HL-60 (cell line): ENCODE data around the gene AOPEP.

Experiments
- DNase-seq, 2 experiments: peaks; one replicate each; pipeline ENCODE4 v3.0.0-alpha.2; 2010 to 2020; ENCODE audit warnings: low read depth in 1 of 2, low spot score in 1 of 2
- H3K27ac ChIP-seq: fragments of 250-450 bp; sonication (Bioruptor Pico); replicated peaks from 2 replicates; pipeline ENCODE4 v1.5.1; 2020; ENCODE audit warnings: mild to moderate bottlenecking, moderate library complexity
- H3K27me3 ChIP-seq: fragments of 250-450 bp; sonication (Bioruptor Pico); 2 replicates; pipeline ENCODE4 v1.5.1; 2021; ENCODE audit warnings: mild to moderate bottlenecking, moderate library complexity; ENCODE audit not compliant: insufficient read depth, poor library complexity, severe bottlenecking
- H3K4me3 ChIP-seq: replicated peaks from 2 replicates; pipeline ENCODE4 v1.5.1; 2011; ENCODE audit warnings: mild to moderate bottlenecking, control low read depth, low read length; ENCODE audit not compliant: insufficient read depth
- GABPA ChIP-seq: IDR thresholded peaks from 2 replicates; pipeline ENCODE4 v1.6.1; 2012; ENCODE audit warnings: low read depth
- POLR2AphosphoS5 ChIP-seq: IDR thresholded peaks from 2 replicates; pipeline ENCODE4 v1.6.1; 2012; ENCODE audit warnings: low read depth
- SPI1 ChIP-seq: IDR thresholded peaks from 2 replicates; pipeline ENCODE4 v1.6.1; 2012; ENCODE audit warnings: low read depth, mild to moderate bottlenecking, borderline replicate concordance
- TF ChIP-seq, protein P1 (sequence below): IDR thresholded peaks from 2 replicates; pipeline ENCODE4 v1.6.1; 2012; ENCODE audit warnings: low read depth; ENCODE audit not compliant: insufficient replicate concordance
- TF ChIP-seq, protein P2 (sequence below): IDR thresholded peaks from one replicate; pipeline ENCODE4 v1.5.1; 2011; ENCODE audit warnings: low read length, control low read depth, inconsistent platforms; ENCODE audit not compliant: insufficient read depth

AOPEP gene

GRCh38 chr9:95055334-95055850 lies 328.9 kb downstream of the AOPEP start:
- Histone ChIP-seq H3K4me3 (no peak overlapping the region), H3K27ac (no peak overlapping the region), H3K27me3 (no peaks in the 10 kb centered on the region)
- DNase-seq: no peak
- TF ChIP-seq GABPA: no peak
- no peak for TF ChIP-seq POLR2AphosphoS5
- TF ChIP-seq SPI1: no peak
- TF ChIP-seq, protein P1, sequence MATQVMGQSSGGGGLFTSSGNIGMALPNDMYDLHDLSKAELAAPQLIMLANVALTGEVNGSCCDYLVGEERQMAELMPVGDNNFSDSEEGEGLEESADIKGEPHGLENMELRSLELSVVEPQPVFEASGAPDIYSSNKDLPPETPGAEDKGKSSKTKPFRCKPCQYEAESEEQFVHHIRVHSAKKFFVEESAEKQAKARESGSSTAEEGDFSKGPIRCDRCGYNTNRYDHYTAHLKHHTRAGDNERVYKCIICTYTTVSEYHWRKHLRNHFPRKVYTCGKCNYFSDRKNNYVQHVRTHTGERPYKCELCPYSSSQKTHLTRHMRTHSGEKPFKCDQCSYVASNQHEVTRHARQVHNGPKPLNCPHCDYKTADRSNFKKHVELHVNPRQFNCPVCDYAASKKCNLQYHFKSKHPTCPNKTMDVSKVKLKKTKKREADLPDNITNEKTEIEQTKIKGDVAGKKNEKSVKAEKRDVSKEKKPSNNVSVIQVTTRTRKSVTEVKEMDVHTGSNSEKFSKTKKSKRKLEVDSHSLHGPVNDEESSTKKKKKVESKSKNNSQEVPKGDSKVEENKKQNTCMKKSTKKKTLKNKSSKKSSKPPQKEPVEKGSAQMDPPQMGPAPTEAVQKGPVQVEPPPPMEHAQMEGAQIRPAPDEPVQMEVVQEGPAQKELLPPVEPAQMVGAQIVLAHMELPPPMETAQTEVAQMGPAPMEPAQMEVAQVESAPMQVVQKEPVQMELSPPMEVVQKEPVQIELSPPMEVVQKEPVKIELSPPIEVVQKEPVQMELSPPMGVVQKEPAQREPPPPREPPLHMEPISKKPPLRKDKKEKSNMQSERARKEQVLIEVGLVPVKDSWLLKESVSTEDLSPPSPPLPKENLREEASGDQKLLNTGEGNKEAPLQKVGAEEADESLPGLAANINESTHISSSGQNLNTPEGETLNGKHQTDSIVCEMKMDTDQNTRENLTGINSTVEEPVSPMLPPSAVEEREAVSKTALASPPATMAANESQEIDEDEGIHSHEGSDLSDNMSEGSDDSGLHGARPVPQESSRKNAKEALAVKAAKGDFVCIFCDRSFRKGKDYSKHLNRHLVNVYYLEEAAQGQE: no peak
- TF ChIP-seq, protein P2, sequence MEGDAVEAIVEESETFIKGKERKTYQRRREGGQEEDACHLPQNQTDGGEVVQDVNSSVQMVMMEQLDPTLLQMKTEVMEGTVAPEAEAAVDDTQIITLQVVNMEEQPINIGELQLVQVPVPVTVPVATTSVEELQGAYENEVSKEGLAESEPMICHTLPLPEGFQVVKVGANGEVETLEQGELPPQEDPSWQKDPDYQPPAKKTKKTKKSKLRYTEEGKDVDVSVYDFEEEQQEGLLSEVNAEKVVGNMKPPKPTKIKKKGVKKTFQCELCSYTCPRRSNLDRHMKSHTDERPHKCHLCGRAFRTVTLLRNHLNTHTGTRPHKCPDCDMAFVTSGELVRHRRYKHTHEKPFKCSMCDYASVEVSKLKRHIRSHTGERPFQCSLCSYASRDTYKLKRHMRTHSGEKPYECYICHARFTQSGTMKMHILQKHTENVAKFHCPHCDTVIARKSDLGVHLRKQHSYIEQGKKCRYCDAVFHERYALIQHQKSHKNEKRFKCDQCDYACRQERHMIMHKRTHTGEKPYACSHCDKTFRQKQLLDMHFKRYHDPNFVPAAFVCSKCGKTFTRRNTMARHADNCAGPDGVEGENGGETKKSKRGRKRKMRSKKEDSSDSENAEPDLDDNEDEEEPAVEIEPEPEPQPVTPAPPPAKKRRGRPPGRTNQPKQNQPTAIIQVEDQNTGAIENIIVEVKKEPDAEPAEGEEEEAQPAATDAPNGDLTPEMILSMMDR: no peak

DNA sequence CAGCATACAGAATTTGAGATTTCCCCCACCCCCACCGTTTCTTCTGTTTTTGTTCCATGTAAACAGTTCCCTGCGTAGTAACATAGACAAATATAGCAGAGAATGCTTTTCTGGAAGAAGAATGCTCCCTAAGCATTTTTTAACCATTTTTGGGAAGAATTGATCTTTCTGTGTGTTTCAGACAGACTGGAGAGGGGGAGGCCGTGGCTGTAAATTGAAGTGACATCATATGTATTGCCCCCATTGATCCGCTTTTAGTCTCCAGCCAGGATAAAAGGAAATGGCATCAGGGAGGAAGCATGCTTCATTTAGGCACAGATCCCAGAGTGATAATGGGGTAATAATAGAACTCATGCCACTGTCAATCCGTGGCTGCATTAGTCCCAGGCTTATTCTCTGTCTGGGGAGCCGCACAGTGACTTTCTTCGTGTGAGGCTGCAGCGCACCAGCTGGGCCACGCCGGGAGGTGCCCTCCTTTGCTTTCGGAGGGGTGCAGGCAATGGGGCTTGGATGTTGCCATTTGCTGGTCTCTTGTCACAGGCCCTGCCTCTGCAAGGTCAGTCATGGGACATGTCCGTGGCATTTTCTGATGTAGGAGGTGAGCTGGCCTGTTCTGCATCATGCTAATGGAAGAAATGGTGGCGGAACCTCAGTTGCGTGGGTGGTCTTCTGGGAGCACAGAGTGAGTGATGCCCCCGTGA lies 329.5 kb downstream of the AOPEP start:
- Histone ChIP-seq H3K4me3 (no peak overlapping the region), H3K27ac (no peak overlapping the region), H3K27me3 (no peaks in the 10 kb centered on the region)
- no peak for DNase-seq
- TF ChIP-seq SPI1 (no peak), GABPA (no peak), POLR2AphosphoS5 (no peak)
- TF ChIP-seq, protein P2: no peak
- TF ChIP-seq, protein P1: no peak

DNA sequence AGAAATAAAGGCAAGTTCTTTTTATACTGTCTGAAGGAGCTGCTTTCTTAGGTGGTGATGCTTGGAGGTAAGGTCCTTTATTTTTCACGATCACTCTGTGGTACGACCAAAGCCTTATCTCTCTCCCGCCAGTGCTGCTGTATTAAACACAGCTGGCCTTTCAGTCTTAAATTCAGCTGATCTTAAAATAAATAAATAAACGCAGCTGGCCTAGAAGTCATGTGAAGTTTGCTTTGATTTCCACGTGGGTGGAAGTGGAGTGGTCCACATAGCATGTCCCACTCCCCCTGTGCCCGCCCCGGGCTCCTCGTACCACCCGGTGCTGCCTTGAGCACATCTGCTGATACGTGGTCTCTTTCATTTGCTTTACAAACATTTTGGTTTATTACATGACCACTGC lies 330.6 kb downstream of the AOPEP start:
- no peaks in the 10 kb centered on the region for H3K27me3 ChIP-seq
- H3K4me3 ChIP-seq: no peak overlapping the region
- DNase-seq: no peak
- no peak for TF ChIP-seq SPI1
- TF ChIP-seq POLR2AphosphoS5: no peak
- H3K27ac ChIP-seq: no peak overlapping the region

DNA sequence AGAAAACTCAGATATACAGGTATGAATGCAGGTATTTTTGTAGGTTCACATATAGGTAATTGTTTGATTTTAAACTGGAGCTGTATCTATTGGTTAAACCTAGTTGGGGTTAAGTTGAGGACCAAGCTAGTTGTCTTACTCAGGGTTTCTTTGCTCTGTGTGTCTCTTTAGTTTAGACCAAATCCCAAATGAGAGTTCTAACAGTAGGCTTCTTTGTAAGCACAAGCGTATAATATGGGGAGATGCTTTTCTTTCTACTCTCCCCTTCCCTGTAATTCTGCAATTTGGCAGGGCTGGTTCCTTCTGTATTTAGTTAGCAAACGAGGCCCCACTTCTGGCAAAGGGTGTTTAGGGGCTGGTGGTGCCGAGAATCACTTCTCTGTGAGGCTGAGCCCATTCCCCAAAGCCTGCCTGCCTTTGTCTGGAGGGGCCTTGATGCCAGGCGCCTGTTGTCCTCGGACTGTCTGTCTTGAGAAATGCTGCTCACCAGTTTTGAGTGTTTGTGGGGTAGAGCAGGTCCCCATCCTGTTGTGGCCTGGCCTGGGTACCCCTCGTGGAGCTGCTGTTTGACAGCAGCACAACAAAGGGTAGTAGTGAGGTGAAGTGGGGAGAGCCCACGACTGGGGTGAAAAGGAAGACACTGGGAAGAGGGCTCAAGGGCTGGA lies 331.8 kb downstream of the AOPEP start:
- no peak overlapping the region for H3K27ac ChIP-seq
- TF ChIP-seq, protein P1: no peak
- TF ChIP-seq GABPA: no peak
- TF ChIP-seq POLR2AphosphoS5: no peak
- TF ChIP-seq SPI1: no peak
- TF ChIP-seq, protein P2: no peak
- no peak for DNase-seq

More for the DNA sequence above, 331.8 kb downstream of the AOPEP start:
- Histone ChIP-seq H3K27me3 (no peaks in the 10 kb centered on the region), H3K4me3 (no peak overlapping the region)
